Astrocyte of the spinal cord (primary cell): ENCODE results near the gene JMJD7.

Experiments used
- DNase-seq: peaks from one replicate; pipeline ENCODE4 v3.0.0; 2011; ENCODE audit warnings: low read depth, low spot score
- H3K4me3 ChIP-seq: 2 replicates; pipeline ENCODE4 v1.5.1; 2011; ENCODE audit warnings: low read depth, mild to moderate bottlenecking, low read length, moderate library complexity
- CTCF ChIP-seq: IDR thresholded peaks from 2 replicates; pipeline ENCODE4 v1.5.1; 2012; ENCODE audit warnings: low read depth, mild to moderate bottlenecking, low read length, inconsistent platforms
- in situ Hi-C: cut with HindIII; loops from 2 replicates; pipeline ENCODE4 v1.10.0; 2017; ENCODE audit warnings: low sequenced_read_pairs

JMJD7 gene

GRCh38 chr15:41847206-41847605 lies 19.3 kb downstream of the JMJD7 start:
- in situ Hi-C loops: no loop called here
- no peak overlapping the region for H3K4me3 ChIP-seq
- no peak for DNase-seq
- TF ChIP-seq CTCF: no peak

- in situ Hi-C loops: no loop called here
- no peak for TF ChIP-seq CTCF
- H3K4me3 ChIP-seq: no peak overlapping the region
- no peak for DNase-seq
These were observed 20.1 kb downstream of the JMJD7 start for GRCh38 chr15:41847981-41848380.

DNA sequence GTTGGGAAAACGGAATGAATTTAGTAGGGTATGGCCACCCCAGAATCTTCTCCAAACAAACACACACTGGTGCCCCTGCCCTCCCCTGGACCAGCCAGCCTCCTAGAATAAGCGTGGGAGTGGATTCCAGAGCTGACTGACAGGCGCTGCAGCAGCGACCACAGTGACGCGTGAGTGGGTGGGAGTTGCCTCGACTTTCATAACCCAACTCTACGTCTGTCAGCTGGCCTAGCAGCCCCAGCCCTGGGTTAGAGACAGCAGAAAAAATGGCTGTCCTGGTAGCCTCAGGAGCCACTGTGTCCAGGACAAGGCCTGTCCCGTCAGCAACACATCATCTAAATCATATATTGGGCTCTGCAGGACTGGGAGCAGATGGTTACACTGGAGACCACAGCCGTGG lies 20.7 kb downstream of the JMJD7 start:
- no peak for TF ChIP-seq CTCF
- no peak overlapping the region for H3K4me3 ChIP-seq
- no peak for DNase-seq
- in situ Hi-C loops: no loop called here

DNA sequence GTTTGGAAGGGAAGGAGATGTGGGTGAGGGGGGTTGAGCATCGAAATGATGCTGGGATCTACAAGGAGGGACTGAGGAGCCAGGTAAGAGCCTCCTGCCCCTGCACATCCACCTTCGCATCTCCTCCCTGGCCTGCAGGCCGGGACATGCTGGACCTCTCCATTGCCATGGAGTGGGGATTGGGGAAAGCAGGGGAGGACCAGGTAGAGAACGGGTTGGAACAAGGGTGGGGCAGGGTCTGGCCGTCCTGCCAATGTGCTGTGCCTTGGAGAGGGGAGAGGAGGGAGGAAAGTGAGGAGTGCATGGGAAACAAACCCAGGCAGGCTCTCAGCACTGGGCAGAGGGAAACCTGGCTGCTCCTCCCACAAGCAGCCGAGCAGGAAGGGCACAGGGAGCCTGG lies 21.3 kb downstream of the JMJD7 start:
- DNase-seq: no peak
- TF ChIP-seq CTCF: no peak
- in situ Hi-C loops: no loop called here
- H3K4me3 ChIP-seq: no peak overlapping the region

DNA sequence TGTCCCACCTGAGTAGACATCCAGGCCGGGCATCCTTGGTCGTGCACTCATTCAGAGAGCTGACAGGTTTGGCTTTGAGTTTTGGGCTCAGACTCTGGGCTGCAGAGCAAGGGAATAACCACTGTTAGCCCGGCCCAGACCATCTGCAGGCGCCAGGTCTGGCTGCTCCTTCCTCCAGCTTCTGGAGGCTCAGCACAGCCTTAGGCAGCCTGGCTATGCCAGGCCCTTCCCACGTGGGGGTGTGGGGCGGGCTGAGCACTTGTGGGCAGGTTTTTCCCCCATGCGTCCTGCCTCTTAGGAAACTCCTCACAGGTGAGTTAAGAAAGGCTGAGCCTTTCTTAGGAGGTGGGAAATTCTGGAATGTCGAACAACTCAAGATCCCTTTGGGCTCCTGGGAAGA lies 22.0 kb downstream of the JMJD7 start:
- no peak for TF ChIP-seq CTCF
- no peak for DNase-seq
- in situ Hi-C loops: no loop called here
- no peak overlapping the region for H3K4me3 ChIP-seq

DNA sequence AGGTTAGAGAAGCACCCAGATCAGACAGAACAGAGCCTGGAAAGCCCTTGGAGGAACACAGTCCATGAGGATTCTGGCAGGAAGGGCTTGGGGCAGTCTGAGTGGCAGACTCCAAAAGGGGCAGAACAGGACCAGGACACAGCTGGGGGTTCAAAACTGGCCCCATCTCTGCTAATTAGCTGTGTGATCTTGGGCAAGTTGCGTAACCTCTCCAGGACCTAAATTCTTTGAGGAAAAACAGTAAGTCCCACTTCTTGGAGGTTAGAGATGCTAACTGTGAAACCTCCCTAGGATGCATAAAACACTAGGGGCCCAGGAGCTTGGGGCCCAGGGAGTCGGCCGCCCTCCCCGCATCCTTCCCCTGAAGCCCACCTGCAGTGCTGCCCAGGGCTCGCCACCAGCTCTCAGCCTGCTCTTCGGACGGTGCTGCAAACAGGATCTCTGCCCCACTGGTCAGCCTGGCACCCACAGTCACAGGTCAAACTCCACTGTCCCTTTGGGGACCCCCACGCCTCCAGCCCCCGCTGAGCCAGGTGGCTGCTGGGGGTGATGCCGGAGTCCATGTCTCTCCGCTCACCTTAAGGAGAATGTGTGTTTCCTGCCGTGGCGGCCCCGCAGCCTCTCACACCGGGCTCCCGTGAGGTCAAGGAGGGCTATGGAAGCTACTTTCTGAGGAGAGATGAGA lies 22.7 kb downstream of the JMJD7 start:
- TF ChIP-seq CTCF: no peak
- no peak overlapping the region for H3K4me3 ChIP-seq
- no peak for DNase-seq
- in situ Hi-C loops: no loop called here

DNA sequence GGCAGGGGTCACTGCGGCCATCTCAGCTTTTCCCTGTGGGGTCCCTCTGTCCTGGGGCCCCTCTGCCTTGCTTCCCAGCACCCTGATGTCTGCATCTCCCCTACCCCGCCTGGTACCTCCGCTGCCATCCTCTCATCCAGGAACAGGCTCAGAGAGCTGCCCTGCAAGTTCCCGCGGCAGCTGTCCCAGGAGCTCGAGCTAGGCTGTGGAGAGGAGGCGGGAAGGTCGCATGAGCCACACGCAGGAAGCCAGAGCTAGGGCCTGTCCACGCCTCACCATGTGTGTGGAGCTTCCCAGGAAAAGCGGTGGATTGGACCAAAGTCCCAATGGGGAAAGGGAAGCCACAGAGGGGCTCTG lies 23.3 kb downstream of the JMJD7 start:
- DNase-seq: no peak
- no peak overlapping the region for H3K4me3 ChIP-seq
- in situ Hi-C loops: no loop called here
- no peak for TF ChIP-seq CTCF
